HepG2 (cell line): ENCODE data around the gene NAV2. TPM values are rescaled to one million over a fixed set of nuclear protein-coding genes. Genes with fewer than 3 reads are reported as not detected.

Experiments
- BRF2 ChIP-seq: sonication (generic); formaldehyde crosslinking; IDR thresholded peaks from 2 replicates; pipeline ENCODE4 v1.8.1; 2022; ENCODE audit warnings: mild to moderate bottlenecking, missing genetic modification reagents
- CBX2 ChIP-seq, 2 experiments: fragments of 200-600 bp in 1 of 2; sonication (generic); formaldehyde crosslinking in 1 of 2; IDR thresholded peaks; 2 replicates each; pipeline versions ENCODE4 v1.7.0 to v1.8.1; 2018 to 2022; ENCODE audit warnings: low read depth in 2 of 2, low read length in 1 of 2, mild to moderate bottlenecking in 1 of 2, missing genetic modification reagents in 1 of 2
- CREB3 ChIP-seq: sonication (generic); formaldehyde crosslinking; IDR thresholded peaks from 2 replicates; pipeline ENCODE4 v1.5.0; 2020; ENCODE audit warnings: missing genetic modification reagents
- GABPB1 ChIP-seq: IDR thresholded peaks from 2 replicates; pipeline ENCODE4 v1.6.1; 2016; ENCODE audit warnings: mild to moderate bottlenecking, missing genetic modification reagents, moderate library complexity, missing compliant biosample characterization
- JUND ChIP-seq: sonication (generic); formaldehyde crosslinking; IDR thresholded peaks from 2 replicates; pipeline ENCODE4 v1.8.0; 2022; ENCODE audit warnings: mild to moderate bottlenecking, missing genetic modification reagents
- KLF6 ChIP-seq: IDR thresholded peaks from 2 replicates; pipeline ENCODE4 v1.8.0; 2016; ENCODE audit warnings: missing biosample characterization, missing genetic modification reagents
- NCOA2 ChIP-seq: sonication (generic); formaldehyde crosslinking; IDR thresholded peaks from 2 replicates; pipeline ENCODE4 v1.8.0; 2022; ENCODE audit warnings: inconsistent platforms
- NCOR1 ChIP-seq: fragments of 200-600 bp; sonication (generic); IDR thresholded peaks from 2 replicates; pipeline ENCODE4 v1.7.0; 2017; ENCODE audit warnings: antibody characterized with exemption, low read length, borderline replicate concordance
- NFIB ChIP-seq: sonication (generic); formaldehyde crosslinking; IDR thresholded peaks from 2 replicates; pipeline ENCODE4 v1.9.0; 2021; ENCODE audit warnings: missing genetic modification reagents, mild to moderate bottlenecking, borderline replicate concordance
- RAD51 ChIP-seq: fragments of 450-650 bp; IDR thresholded peaks from 2 replicates; pipeline ENCODE4 v1.6.1; 2016; ENCODE audit warnings: borderline replicate concordance
- REST ChIP-seq, 2 experiments: IDR thresholded peaks; 2 replicates each; pipeline ENCODE4 v1.6.1; 2011 to 2012; ENCODE audit warnings: low read length in 2 of 2, borderline replicate concordance in 1 of 2, low read depth in 1 of 2, mild to moderate bottlenecking in 1 of 2, moderate library complexity in 1 of 2
- ZBTB25 ChIP-seq: IDR thresholded peaks from 2 replicates; pipeline ENCODE4 v1.6.1; 2018; ENCODE audit warnings: missing genetic modification reagents
- ZBTB38 ChIP-seq: sonication (generic); formaldehyde crosslinking; IDR thresholded peaks from 2 replicates; pipeline ENCODE4 v1.5.1; 2020; ENCODE audit warnings: mild to moderate bottlenecking, missing genetic modification reagents
- ZMYM2 ChIP-seq: sonication (generic); formaldehyde crosslinking; IDR thresholded peaks from 2 replicates; pipeline ENCODE4 v1.8.0; 2022; ENCODE audit warnings: mild to moderate bottlenecking, missing genetic modification reagents
- ZNF317 ChIP-seq: sonication (generic); formaldehyde crosslinking; IDR thresholded peaks from 2 replicates; pipeline ENCODE4 v1.5.0; 2020; ENCODE audit warnings: mild to moderate bottlenecking, missing genetic modification reagents
- ZNF563 ChIP-seq: sonication (generic); formaldehyde crosslinking; IDR thresholded peaks from 2 replicates; pipeline ENCODE4 v1.8.0; 2022; ENCODE audit warnings: mild to moderate bottlenecking, moderate library complexity, missing genetic modification reagents
- ZNF570 ChIP-seq: sonication (generic); formaldehyde crosslinking; IDR thresholded peaks from 2 replicates; pipeline ENCODE4 v1.4.0; 2020; ENCODE audit warnings: mild to moderate bottlenecking, missing genetic modification reagents, borderline replicate concordance
- polyA plus RNA-seq, 8 experiments: library from polyadenylated mRNA; depleted of rRNA in 3 of 8; stranded (reverse) in 7 of 8; unstranded in 1 of 8; fragments of >200 nt; fragmentation: Illumina TruSeq in 4 of 8; extraction: Trizol in 4 of 8; gene quantifications; 2 replicates each; pipeline versions ENCODE4 v1.2.1 to v1.2.3, GENCODE V29; 2011 to 2016; ENCODE audit warnings: low read depth in 4 of 8, missing spikeins in 1 of 8, mixed read lengths in 1 of 8; ENCODE audit not compliant: insufficient read depth in 1 of 8
- total RNA-seq, 5 experiments: library from RNA; depleted of rRNA; stranded (reverse); fragments of >200 nt; fragmentation: Illumina TruSeq; extraction: Trizol; gene quantifications; 2 replicates each; pipeline ENCODE4 v1.2.3, GENCODE V29; 2016; ENCODE audit warnings: low read depth in 1 of 5
- TF ChIP-seq, protein P1 (sequence below): sonication (generic); formaldehyde crosslinking; IDR thresholded peaks from 2 replicates; pipeline ENCODE4 v1.5.1; 2020; ENCODE audit warnings: mild to moderate bottlenecking, missing genetic modification reagents, borderline replicate concordance
- TF ChIP-seq, protein P2 (sequence below): sonication (generic); formaldehyde crosslinking; IDR thresholded peaks from 2 replicates; pipeline ENCODE4 v1.5.1; 2020; ENCODE audit warnings: mild to moderate bottlenecking, missing genetic modification reagents, moderate library complexity

NAV2 gene
- total and polyA plus RNA-seq, 2 of the 13 experiments (the other 11 are each of a cell fraction or from before 2014, with no cell fraction given), result 9.3 to 34.6 TPM

DNA sequence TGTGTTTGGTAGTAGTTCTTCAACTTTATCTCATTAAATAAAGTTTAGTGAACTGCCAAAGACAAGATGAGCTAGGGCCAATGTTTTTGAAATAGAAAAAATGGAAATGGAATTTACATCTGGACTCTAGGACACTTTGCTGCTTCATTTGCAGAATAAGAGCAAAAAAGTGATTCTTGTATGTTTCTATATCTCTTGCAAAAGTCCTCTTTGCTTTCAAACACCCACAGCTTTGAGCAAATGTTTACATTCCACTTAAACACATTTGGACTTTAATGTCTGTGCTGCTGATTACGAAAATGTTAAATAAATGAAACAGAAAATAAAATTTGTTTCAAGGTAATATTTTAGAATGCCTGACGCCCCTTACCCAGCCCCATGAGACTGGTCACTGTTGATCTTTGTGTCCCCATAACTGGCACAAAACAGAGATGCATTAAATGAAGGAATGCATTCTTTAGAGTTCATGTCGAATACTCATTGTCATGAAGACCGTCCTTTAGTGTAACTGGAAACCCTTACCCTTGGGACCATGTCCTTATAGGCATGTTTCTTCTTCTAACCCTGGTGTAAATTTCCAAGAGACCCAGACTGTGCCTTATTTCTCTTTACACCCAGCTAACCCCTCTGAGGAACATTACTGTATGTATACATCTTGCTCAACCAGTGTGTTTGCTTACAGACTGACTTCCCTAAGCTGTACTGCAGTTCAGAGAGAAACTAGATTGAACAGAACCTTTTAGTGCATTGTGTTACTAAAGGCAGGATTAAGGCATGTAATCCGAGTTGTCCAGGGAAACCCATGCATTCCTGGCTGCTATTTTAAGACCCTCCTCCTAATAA lies 199.7 kb downstream of the NAV2 start (continued):
- TF ChIP-seq, protein P1, sequence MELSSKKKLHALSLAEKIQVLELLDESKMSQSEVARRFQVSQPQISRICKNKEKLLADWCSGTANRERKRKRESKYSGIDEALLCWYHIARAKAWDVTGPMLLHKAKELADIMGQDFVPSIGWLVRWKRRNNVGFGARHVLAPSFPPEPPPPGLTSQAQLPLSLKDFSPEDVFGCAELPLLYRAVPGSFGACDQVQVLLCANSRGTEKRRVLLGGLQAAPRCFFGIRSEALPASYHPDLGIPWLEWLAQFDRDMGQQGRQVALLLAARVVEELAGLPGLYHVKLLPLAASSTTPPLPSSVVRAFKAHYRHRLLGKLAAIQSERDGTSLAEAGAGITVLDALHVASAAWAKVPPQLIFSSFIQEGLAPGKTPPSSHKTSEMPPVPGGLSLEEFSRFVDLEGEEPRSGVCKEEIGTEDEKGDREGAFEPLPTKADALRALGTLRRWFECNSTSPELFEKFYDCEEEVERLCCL (CRISPR knock-in tag), result no peak
- no peak for TF ChIP-seq RAD51
- TF ChIP-seq CREB3 (CRISPR knock-in tag), result no peak
- TF ChIP-seq ZBTB38 (CRISPR knock-in tag), result no peak
- no peak for TF ChIP-seq NFIB (CRISPR knock-in tag)
- TF ChIP-seq ZNF317 (CRISPR knock-in tag), result no peak
- TF ChIP-seq REST (IDR thresholded peaks at IDR 0.05; ENCODE audit: borderline replicate concordance in 1 of 2, low read depth in 1 of 2, low read length in 2 of 2), result no peak
- 0 out of 2 replicates have a peak, but pooled peaks have one; percentile 38 for TF ChIP-seq KLF6 (CRISPR knock-in tag)
- TF ChIP-seq, protein P2, sequence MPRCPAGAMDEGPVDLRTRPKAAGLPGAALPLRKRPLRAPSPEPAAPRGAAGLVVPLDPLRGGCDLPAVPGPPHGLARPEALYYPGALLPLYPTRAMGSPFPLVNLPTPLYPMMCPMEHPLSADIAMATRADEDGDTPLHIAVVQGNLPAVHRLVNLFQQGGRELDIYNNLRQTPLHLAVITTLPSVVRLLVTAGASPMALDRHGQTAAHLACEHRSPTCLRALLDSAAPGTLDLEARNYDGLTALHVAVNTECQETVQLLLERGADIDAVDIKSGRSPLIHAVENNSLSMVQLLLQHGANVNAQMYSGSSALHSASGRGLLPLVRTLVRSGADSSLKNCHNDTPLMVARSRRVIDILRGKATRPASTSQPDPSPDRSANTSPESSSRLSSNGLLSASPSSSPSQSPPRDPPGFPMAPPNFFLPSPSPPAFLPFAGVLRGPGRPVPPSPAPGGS (CRISPR knock-in tag), result no peak
- TF ChIP-seq BRF2, result no peak; the same call in 1 of the 2 replicates
- no peak for TF ChIP-seq CBX2 (IDR thresholded peaks at IDR 0.05; ENCODE audit: low read depth, low read length)
- no peak for TF ChIP-seq CBX2 (CRISPR knock-in tag; IDR thresholded peaks at IDR 0.05; ENCODE audit: low read depth)
- TF ChIP-seq ZMYM2 (CRISPR knock-in tag), result no peak
- no peak for TF ChIP-seq ZBTB25
- peak; percentile 80 for TF ChIP-seq NCOA2
- TF ChIP-seq NCOR1, result peak; percentile 84
- TF ChIP-seq ZNF570, result no peak
- no peak for TF ChIP-seq JUND
- TF ChIP-seq ZNF563, result no peak
- no peak for TF ChIP-seq GABPB1
